HEK293 (cell line): ENCODE results near the gene ATP5F1D.

Source experiments
- ZNF175 ChIP-seq: fragments of 450-650 bp; formaldehyde crosslinking; IDR thresholded peaks from 2 replicates; pipeline ENCODE4 v1.5.1; 2016; ENCODE audit warnings: missing biosample characterization, missing genetic modification characterization
- ZNF350 ChIP-seq: fragments of 450-650 bp; formaldehyde crosslinking; IDR thresholded peaks from 2 replicates; pipeline ENCODE4 v1.5.0; 2017; ENCODE audit warnings: missing biosample characterization, mild to moderate bottlenecking, missing genetic modification characterization
- TF ChIP-seq, protein P1 (sequence below): fragments of 450-650 bp; formaldehyde crosslinking; IDR thresholded peaks from 2 replicates; pipeline ENCODE4 v1.5.1; 2016; ENCODE audit warnings: missing biosample characterization, missing genetic modification characterization

DNA sequence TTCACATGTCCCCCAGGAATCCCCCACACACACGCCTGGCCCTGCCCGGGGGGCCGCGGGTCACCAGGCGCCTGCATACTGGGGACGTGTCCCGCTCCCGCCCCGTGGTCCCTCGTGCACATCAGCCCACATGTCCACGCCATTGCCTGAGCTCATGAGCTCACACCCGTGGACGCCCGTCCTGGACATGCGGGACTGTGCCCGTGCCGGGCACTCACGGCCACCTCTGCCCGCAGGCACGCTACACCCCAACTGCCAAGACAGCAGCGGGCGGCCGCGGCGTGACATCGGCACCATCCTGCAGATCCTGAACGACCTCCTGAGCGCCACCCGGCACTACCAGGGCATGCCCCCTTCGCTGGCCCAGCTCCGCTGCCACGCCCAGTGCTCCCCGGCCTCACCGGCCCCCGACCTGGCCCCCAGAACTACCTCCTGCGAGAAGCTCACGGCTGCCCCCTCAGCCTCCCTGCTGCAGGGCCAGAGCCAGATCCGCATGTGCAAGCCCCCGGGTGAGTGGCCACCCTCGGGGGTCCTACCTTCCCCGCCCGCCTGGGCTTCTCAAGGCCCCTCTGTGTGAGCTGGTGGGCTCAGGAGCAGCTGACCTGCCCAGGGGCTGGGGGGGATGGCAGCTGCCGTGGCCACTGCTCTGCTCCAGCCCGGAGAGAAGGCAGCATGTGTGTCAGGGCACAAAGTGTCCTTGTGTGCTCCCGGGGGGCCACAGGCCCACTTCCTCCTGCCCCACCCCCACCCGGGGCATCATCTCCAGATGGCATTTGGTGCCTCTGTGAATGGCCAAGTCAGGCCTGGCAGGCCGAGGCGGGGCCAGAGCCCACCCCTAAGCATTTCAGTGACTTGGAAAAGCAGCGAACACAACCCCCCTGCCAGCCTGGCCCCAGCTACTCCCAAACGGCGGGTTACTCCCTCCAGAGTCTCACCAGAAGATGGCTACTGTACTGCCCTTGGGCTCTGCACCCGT lies 13.9 kb downstream of the ATP5F1D start:
- TF ChIP-seq, protein P1, sequence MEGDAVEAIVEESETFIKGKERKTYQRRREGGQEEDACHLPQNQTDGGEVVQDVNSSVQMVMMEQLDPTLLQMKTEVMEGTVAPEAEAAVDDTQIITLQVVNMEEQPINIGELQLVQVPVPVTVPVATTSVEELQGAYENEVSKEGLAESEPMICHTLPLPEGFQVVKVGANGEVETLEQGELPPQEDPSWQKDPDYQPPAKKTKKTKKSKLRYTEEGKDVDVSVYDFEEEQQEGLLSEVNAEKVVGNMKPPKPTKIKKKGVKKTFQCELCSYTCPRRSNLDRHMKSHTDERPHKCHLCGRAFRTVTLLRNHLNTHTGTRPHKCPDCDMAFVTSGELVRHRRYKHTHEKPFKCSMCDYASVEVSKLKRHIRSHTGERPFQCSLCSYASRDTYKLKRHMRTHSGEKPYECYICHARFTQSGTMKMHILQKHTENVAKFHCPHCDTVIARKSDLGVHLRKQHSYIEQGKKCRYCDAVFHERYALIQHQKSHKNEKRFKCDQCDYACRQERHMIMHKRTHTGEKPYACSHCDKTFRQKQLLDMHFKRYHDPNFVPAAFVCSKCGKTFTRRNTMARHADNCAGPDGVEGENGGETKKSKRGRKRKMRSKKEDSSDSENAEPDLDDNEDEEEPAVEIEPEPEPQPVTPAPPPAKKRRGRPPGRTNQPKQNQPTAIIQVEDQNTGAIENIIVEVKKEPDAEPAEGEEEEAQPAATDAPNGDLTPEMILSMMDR (tag by site-specific recombination): no peak
- TF ChIP-seq ZNF350 (tag by site-specific recombination): no peak
- TF ChIP-seq ZNF175 (tag by site-specific recombination): no peak
